Muscle layer of colon (tissue), 2 donors: ENCODE measurements around the gene RNF130.

Source experiments
- H3K27ac ChIP-seq: one replicate; pipeline ENCODE4 v1.7.0; 2013; ENCODE audit warnings: low read depth, mild to moderate bottlenecking, low read length, moderate library complexity
- H3K27me3 ChIP-seq, 2 donors: one replicate each; pipeline ENCODE4 v1.7.0; 2013; ENCODE audit warnings: low read length in 2 of 2, mild to moderate bottlenecking in 2 of 2; ENCODE audit not compliant: insufficient read depth in 2 of 2, control insufficient read depth in 1 of 2
- H3K36me3 ChIP-seq: one replicate; pipeline ENCODE4 v1.7.0; 2013; ENCODE audit warnings: mild to moderate bottlenecking, low read length; ENCODE audit not compliant: insufficient read depth
- H3K4me1 ChIP-seq: one replicate; pipeline ENCODE4 v1.7.0; 2013; ENCODE audit warnings: mild to moderate bottlenecking, low read length; ENCODE audit not compliant: insufficient read depth
- H3K4me3 ChIP-seq, 2 donors: one replicate each; pipeline ENCODE4 v1.7.0; 2013; ENCODE audit warnings: low read length in 2 of 2, low read depth in 1 of 2, mild to moderate bottlenecking in 1 of 2, moderate library complexity in 1 of 2
- H3K9ac ChIP-seq: one replicate; pipeline ENCODE4 v1.7.0; 2013; ENCODE audit warnings: low read length
- H3K9me3 ChIP-seq: one replicate; pipeline ENCODE4 v1.7.0; 2013; ENCODE audit warnings: mild to moderate bottlenecking, low read length
- donor health status: abdominal sarcoma.
- donor health status: Adenocarcinoma of cecum.

Gene RNF130

DNA sequence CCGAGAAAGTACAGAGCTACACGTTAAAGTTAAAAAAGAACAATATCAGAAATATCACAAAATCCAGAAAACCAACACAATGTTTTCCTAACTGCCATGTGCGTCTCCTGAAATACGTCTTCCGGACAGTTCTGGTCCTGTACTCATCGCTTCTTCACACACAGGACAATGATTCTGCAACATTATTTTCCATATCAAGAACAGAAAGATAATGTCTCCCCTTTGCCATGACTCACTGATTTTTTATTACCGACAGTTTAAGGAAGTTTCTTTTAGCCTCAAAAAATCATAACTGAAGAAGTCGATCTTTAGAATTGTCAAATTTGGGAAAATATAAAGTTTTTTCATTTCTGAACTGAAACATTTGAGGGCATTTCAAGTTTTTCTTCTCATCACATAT, 166.4 kb downstream of the RNF130 start:
- H3K27ac ChIP-seq: no peak overlapping the region

More for the DNA sequence above, 166.4 kb downstream of the RNF130 start:
- peaks cover 16% of the 10 kb centered on the region for H3K4me1 ChIP-seq
- no peak overlapping the region for H3K9ac ChIP-seq
- no peaks in the 10 kb centered on the region for H3K9me3 ChIP-seq
- peaks cover 4% of the 10 kb centered on the region for H3K36me3 ChIP-seq
- no peak overlapping the region for H3K4me3 ChIP-seq
- no peaks in the 10 kb centered on the region for H3K27me3 ChIP-seq
